Measurements from ENCODE around the gene SPATS2.
"Not testable (repeated sequence)": the region's sequence is repeated elsewhere in the genome, so short reads cannot be mapped to it uniquely, and the experiment has no call there.

Gene SPATS2

GRCh38 chr12:49357103-49357678, 10.1 kb upstream of the SPATS2 start:
- peak; percentile 56 for DNase-seq

DNA sequence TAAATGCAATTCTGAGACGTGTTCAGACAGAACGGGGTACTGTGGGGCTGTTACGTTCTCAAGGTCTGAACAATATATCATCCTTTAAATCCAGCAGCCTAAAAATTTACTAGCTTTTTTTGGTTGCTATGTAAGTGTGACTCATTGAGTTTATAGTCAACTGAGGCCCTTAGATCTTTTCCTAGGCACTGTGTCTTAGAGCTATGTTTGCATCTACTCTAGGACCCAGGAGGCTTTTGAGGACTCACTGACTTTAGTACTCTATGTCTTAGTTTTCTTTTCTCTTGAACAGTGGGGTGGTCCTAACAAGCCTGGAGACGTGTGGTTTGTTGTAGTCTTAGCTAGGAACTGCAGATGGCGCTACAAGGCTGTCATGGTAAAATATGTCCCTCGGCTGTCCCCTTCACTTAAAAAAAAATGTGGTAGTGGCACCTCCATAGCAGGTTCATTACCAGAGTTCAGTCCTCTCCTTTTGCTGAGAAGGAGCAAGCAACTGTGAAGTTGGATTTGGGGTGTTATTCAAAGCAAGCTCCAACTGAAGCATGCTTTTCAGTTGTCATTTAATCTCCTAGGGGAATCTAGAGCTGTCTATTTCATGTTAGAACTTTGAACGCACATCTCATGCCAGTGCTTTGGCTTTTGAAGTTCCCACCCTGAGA, 8.7 kb upstream of the SPATS2 start:
- peak; percentile 48 for DNase-seq

- no peak for DNase-seq
These were observed 7.6 kb upstream of the SPATS2 start for GRCh38 chr12:49359671-49360070.

- no peak for DNase-seq
These were observed 5.2 kb upstream of the SPATS2 start for GRCh38 chr12:49362077-49362476.

DNA sequence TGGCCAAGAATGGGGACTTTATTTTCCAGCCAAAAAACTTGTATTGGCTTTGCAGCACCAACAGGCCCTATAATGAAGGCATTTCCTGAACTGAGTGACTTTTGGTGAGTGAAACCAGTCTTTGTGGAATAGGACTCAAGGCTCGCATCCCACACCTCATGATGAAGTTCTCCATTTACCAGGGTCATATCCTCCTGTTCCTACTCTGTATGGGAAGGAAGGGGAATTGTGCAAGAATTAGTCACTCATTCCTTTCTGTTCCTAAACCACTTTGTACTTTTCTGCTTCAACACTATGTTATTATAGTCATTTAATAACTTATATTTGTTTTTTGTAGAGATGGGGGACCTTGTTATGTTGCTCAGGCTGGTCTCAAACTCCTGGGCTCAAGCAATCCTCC, 2.3 kb upstream of the SPATS2 start:
- DNase-seq, result peak; percentile 65

- peak; percentile 50 for DNase-seq
These were observed 1.7 kb upstream of the SPATS2 start for GRCh38 chr12:49365542-49365941.

DNA sequence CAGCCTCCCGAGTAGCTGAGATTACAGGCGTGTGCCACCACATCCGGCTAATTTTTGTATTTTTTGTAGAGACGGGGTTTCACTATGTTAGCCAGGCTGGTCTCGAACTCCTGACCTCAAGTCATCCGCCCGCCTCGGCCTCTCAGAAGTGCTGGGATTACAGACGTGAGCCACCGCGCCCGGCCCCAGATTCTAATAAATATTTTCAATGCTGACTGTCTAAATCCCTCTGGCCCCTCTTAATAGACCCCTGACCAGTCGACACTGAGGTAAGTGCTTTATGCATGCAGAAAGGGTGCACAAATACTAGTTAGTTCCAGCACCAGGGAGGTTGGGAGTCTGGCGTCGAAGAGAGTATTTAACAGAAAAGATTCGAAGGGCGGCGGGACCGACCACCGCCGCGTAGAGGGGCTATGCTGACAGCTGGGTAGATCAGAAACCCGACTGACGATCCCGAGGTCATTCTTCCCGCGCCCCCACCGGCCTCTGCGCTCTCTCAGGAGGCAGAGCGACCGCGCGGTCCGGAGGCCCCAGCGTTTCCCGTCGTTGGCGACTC, 1.1 kb upstream of the SPATS2 start:
- DNase-seq, result no peak

DNA sequence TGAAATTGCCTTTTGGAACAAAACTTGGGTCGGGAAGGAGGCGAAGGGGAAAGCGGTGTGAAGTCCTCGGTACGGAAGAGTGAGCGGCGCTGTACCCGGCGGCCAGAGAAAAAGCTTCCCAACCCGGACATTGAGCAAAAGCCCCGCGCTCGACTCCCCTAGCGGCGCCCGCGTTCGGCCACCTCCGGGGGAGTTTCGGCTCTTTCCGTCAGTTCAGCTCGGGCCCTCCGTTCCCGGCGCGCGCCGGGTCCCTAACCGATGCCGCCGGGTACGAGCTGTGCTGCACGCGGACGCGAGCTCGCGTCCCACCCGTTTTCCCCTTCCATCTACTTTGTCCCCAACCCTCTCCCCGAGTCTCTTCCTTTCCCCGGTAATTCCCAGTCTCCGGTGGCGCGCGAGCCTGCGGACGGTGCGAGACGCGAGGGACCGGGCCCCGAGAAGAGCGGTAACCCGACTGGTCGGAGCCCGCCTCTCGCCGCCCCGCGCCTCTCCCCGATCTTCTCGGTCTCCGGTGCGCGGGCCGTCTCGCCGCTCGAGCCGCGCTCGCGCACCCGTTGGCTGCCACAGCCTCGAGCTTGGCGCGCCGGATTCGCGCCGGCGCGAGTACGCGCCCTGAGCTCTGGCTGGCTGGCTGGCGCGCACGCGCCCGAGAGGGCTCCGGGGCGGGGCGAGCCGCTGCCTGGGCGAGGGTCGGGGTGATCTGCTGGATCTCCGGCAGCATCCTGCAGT, 446 bp upstream of the SPATS2 start:
- DNase-seq, result peak; percentile 96

DNA sequence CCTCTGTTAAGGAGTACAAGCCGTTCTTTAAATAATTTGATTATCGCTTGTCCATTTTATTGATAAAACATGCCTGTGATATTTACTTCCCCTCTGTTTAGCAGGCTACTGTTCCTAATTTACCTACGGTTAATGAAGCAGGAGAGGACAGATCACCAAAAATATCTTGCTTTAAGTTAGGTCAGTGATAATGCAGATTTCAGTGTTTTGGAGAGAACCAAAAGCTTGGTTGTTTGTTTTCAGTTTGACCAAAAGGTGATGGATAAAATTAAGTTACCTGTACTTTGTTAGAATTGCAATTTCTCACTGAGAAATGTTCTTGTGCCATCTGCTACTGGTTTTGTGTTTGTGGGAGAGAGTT, 958 bp downstream of the SPATS2 start:
- DNase-seq, result no peak

DNA sequence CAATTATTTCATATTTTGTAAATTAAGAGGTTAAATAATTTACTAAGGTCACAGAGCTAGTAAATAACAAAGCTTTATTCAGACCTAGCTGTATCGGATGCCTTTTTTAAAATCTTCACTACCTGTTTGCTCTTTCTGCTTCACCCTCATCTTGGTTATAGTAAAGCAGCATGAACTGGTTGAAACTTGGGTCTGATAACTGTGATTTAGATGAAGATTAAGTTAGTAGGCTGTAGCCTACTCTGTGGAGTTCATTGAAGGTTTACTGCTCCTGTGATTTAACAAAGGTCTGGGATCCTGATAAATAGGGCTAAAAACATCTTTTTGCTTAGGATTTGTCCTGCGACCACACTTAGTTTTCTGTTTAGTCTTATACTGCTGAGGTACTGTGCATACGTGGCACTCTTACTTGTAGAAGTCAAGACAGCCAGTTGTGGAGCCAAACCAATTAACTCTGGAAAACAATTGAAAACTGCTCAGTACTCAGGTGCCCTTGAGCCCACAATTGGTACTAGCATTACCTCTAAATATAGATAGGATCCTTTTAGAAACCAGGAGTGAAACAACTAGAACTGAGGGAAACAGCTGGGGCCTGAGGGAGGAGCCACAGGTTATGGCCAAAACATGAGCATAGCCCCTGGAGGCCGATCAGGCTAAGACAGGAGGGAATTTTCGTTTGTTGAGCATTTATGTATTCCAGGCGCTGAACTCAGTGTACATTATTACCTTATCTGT, 2.3 kb downstream of the SPATS2 start:
- DNase-seq, result peak; percentile 33

- DNase-seq, result no peak
These were observed 3.3 kb downstream of the SPATS2 start for GRCh38 chr12:49370539-49370938.

DNA sequence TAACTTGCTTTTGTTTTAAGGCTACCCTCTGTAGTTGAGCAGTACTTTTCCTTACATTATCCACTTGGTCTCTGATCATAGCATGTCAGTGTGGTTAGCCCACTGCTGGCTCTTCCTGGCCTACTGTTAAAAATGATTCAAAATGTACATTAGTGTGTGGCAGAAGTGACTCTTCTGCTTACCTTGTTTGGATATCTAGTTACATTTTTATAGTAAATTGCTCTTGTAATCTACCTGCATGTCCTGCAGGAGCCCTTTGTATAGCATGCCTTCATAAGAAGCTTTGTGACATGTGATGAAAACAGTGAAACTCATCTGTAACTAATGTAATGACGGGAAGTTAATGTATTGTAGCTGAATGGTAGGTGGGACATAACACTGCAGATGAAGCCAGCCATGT, 8.1 kb downstream of the SPATS2 start:
- no peak for DNase-seq

DNA sequence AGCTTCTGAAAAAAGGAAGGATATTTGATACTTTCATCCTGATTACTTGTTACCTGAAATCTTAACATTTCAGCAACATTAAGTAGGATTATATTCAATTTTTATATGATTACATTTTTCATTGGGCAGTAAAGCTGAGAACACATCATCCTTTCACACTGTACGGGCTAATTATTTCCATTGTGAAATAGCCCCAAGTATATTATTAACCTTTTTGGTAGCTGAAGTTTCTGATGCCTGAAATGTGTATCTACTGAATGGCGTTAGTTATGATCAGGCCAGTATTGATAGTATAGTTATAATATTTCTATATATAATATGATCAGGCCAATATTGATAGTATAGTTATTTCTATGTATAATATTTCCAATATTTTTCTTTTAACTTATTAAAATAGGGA, 10.1 kb downstream of the SPATS2 start:
- no peak for DNase-seq

GRCh38 chr12:49380184-49380583, 12.9 kb downstream of the SPATS2 start:
- not testable (repeated sequence) for DNase-seq

GRCh38 chr12:49388682-49389386, 21.6 kb downstream of the SPATS2 start:
- no peak for DNase-seq

DNA sequence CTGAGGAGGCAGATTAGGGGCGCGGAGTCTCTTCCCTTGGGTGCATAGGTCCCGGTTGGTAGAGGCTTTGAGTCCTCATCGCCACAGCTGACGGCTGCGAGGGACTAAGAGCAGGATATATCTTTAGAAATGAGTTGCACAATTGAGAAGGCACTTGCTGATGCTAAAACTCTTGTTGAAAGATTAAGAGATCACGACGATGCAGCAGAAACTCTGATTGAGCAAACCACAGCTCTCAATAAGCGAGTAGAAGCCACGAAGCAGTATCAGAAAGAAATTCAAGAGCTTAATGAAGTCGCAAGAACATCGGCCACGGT, 22.1 kb downstream of the SPATS2 start:
- no peak for DNase-seq

DNA sequence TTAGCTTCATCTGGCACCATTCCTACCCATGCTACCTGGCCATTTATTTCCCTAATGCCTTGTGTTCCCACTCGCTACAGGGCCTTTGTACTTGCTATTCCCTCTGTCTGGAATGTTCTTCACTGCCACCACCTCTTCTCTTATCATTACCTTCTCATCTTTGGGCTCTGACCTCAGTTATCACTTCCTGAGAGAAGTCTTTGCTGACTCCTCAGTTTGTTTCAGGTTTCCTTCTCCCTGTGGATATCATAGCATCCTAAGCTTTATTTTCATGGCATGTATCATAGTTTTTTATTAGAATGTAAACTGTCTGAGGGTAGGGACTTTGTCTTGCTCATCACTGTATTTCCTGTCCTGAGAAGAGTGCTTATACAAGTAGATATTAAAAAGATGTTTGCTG, 29.7 kb downstream of the SPATS2 start:
- no peak for DNase-seq

- no peak for DNase-seq
These were observed 33.0 kb downstream of the SPATS2 start for GRCh38 chr12:49400304-49400703.

DNA sequence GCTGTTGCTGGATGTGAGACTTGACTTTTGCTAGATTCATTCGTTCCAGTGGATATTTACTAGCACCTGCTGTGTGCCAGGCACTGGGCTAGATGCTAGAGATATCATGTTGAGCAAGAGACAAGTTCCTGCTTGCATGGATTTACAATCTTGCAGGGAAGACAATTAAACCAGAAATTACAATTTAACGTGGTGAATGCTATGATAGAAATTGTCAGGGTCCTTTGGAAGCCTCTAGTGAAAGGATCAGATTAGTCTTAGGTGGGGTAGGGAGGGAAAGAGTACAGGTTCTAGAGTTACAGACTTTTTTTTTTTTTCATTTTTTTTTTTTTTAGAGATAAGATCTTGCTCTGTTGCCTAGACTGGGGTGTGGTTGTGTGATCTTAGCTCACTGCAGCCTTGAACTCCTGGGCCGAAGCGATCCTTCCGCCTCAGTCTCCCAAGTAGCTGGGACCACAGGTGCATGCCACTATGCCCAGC, 36.7 kb downstream of the SPATS2 start:
- no peak for DNase-seq

GRCh38 chr12:49404956-49405355, 37.7 kb downstream of the SPATS2 start:
- DNase-seq, result no peak

DNA sequence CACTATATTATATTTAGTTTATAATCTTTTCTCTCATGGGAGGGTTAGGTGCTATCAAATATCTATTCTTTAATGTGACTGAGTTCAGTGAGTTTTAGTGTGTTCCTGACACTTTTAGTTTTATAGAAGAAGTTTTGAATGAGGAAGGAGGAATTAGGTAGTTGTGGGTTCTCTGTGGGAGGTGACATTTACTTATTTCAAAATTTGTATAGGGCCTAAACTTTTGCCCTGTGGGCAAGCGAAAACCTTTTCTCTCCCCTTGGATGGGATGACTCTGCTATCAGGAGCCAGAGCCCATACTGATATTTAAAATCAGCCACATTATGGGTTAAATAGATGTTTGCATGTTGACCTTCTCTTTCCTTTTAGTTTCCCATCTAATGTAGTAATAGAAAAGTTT, 43.6 kb downstream of the SPATS2 start:
- DNase-seq, result no peak

- peak; percentile 10 for DNase-seq
These were observed 45.7 kb downstream of the SPATS2 start for GRCh38 chr12:49413010-49413409.

GRCh38 chr12:49413796-49414195, 46.5 kb downstream of the SPATS2 start:
- DNase-seq, result peak; percentile 31
